Astrocyte of the cerebellum (primary cell): ENCODE results near the gene RDH13.

Experiments
- DNase-seq: peaks from one replicate; pipeline ENCODE4 v3.0.0-alpha.2; 2011; ENCODE audit warnings: low read depth
- H3K4me3 ChIP-seq: 2 replicates; pipeline ENCODE4 v1.5.1; 2011; ENCODE audit warnings: mild to moderate bottlenecking, low read depth, low read length, moderate library complexity
- CTCF ChIP-seq: IDR thresholded peaks from 2 replicates; pipeline ENCODE4 v1.5.1; 2012; ENCODE audit warnings: low read length, low read depth, moderate library complexity, mild to moderate bottlenecking; ENCODE audit errors: missing control alignments
- in situ Hi-C: cut with HindIII; loops from 2 replicates; pipeline ENCODE4 v1.10.0; 2017; ENCODE audit warnings: low sequenced_read_pairs

Gene RDH13

DNA sequence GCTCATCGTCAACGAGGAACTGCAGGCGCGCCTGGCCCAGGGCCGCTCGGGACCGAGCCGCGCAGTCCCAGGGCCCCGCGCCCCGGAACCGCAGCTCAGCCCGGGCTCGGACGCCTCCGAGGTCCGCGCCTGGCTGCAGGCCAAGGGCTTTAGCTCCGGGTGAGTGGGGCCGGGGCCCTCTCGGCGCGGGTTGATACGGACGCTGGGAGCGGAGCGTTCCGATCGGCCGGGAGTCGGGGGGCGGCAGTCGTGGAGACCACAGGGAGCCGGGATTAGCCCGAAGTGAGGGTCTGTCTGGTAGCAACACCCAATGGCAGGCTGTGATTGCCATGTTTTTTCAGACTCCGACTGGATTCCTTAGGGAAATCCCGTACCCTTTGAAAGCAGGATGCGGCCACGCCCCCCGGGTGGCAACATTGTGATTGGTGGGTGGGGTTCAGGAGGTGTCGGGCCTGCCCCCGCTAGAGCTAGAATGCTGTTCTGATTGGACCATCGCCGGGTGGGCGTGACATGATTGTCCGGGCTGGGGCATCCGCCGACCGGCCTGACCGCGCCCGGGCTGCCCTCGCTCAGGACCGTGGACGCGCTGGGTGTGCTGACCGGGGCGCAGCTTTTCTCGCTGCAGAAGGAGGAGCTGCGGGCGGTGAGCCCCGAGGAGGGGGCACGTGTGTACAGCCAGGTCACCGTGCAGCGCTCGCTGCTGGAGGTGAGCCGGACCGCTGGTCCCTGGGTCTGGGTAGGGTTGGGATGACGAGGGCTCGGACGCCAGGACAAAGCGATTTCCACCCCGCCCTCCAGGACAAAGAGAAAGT is 24.0 kb upstream of the RDH13 start:
- no peak for TF ChIP-seq CTCF
- DNase-seq, result peak; percentile 81
- peak overlapping the region; percentile 50 for H3K4me3 ChIP-seq
- in situ Hi-C loops, result loop anchor here (10.0 kb wide), 1 partner anchor 632 kb away; no protein-coding TSS in a partner anchor

DNA sequence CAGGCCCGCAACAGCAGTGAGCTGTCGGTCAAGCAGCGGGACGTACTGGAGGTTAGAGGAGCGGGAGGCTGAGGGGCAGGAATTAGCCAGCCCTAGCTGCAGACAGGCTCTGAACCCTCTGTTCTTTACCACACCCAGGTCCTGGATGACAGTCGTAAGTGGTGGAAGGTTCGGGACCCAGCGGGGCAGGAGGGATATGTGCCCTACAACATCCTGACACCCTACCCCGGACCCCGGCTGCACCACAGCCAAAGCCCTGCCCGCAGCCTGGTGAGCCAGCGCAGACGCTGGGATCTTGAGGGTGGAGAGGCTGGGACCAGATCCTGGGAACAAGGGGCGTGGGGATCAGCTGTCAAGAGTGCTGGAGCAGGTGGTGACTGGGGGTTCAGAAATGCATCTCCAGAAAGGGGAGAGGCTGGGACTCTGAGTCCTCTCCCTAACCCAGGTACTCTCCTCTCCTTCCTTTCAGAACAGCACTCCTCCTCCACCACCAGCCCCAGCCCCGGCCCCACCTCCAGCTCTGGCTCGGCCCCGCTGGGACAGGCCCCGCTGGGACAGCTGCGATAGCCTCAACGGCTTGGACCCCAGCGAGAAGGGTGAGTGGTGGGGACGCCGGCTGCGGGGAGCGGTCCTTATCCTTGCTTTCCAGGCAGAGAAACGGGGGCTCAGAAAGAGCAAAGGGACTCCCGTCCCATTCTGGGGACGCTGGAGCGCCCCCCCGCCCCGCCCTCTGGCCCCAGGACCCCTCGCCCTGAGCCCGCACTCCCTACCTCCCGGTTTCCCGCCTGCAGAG is 23.2 kb upstream of the RDH13 start:
- H3K4me3 ChIP-seq, result peak overlapping the region; percentile 50
- no peak for DNase-seq
- in situ Hi-C loops, result loop anchor here (10.0 kb wide), 1 partner anchor 631 kb away; no protein-coding TSS in a partner anchor
- no peak for TF ChIP-seq CTCF

GRCh38 chr19:55084416-55084815 is 21.5 kb upstream of the RDH13 start:
- no peak for DNase-seq
- TF ChIP-seq CTCF, result no peak
- no peak overlapping the region for H3K4me3 ChIP-seq
- in situ Hi-C loops, result loop anchor here (10.0 kb wide), 1 partner anchor 630 kb away; no protein-coding TSS in a partner anchor

DNA sequence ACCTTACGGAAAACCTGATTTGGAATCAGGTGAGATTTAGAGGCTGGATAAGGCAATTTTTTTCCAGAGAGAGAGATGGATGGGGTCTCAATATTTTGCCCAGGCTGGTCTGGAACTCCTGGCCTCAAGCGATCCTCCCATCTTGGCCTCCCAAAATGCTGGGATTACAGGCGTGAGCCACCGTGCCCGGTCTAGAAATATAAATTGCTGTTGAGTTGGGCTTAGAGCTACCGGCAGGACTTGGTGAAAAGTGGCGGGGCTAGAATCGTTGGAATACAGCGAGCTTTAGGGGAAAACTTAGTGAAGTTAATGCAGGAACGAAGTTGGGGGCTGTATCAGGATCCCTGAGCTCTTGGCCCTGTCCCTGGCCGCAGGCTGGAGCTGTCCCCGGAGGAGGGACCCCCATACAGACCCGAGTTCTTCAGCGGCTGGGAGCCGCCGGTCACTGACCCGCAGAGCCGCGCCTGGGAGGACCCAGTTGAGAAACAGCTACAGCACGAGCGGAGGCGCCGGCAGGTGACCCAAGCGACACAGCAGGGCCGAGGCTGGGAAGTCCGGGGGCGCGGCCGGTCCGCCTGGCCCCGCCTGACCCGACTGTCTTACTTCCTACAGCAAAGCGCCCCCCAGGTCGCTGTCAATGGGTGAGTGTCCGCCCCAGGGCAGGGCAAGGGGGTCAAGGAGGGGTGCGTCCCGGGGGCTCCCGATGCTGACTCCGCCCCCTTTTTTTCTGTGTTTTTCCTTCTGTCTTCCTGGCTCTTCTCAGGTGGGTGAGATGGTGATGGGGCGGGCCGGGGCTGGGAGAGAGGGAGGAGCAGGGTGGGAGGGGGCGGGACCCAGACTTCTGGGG is 20.3 kb upstream of the RDH13 start:
- TF ChIP-seq CTCF, result no peak
- DNase-seq, result no peak
- H3K4me3 ChIP-seq, result no peak overlapping the region
- in situ Hi-C loops, result loop anchor here (10.0 kb wide), 1 partner anchor 628 kb away; no protein-coding TSS in a partner anchor

- H3K4me3 ChIP-seq, result no peak overlapping the region
- no peak for TF ChIP-seq CTCF
- no peak for DNase-seq
- in situ Hi-C loops, result loop anchor here (10.0 kb wide), 1 partner anchor 627 kb away; no protein-coding TSS in a partner anchor
Measured at GRCh38 chr19:55082020-55082851, 19.3 kb upstream of the RDH13 start.
